K562 (cell line): ENCODE results near the gene ZCCHC17. TPM values are rescaled to one million over a fixed set of nuclear protein-coding genes. Genes with fewer than 3 reads are reported as not detected.
A peak's percentile ranks its signal among the peaks of the same experiment; 100 is the strongest.

Source experiments
- ARID2 ChIP-seq: fragments of 450-650 bp; IDR thresholded peaks from 2 replicates; pipeline ENCODE4 v1.6.1; 2017; ENCODE audit warnings: antibody characterized with exemption, mild to moderate bottlenecking
- ATF7 ChIP-seq: fragments of 450-650 bp; IDR thresholded peaks from 2 replicates; pipeline ENCODE4 v1.7.1; 2014; ENCODE audit warnings: mild to moderate bottlenecking, moderate library complexity
- CTCF ChIP-seq, 3 experiments: IDR thresholded peaks in 2 of 3; conservative IDR thresholded peaks in 1 of 3; 2 replicates each; pipeline ENCODE4 v1.5.1; 2011 to 2012; ENCODE audit warnings: low read length in 3 of 3, mild to moderate bottlenecking in 3 of 3, control low read depth in 2 of 3, improper control_type of control experiment in 1 of 3, inconsistent platforms in 1 of 3, low read depth in 1 of 3, mixed read lengths in 1 of 3, moderate library complexity in 1 of 3; ENCODE audit not compliant: insufficient read depth in 2 of 3
- E2F4 ChIP-seq: sonication (generic); formaldehyde crosslinking; IDR thresholded peaks from 2 replicates; pipeline ENCODE4 v1.8.0; 2022; ENCODE audit warnings: mild to moderate bottlenecking, low read depth, missing genetic modification reagents
- ESRRA ChIP-seq: fragments of 450-650 bp; IDR thresholded peaks from 2 replicates; pipeline ENCODE4 v1.6.1; 2014; ENCODE audit warnings: low read depth, mild to moderate bottlenecking, moderate library complexity, borderline replicate concordance
- FOSL1 ChIP-seq: fragments of 200-800 bp; sonication (Bioruptor generic); conservative IDR thresholded peaks from 2 replicates; pipeline ENCODE4 v1.6.1; 2016; ENCODE audit warnings: missing genetic modification characterization, missing compliant biosample characterization
- GABPB2 ChIP-seq: fragments of 250-450 bp; sonication (Bioruptor Pico); conservative IDR thresholded peaks from 2 replicates; pipeline ENCODE4 v1.5.1; 2021; ENCODE audit warnings: mild to moderate bottlenecking
- MTA1 ChIP-seq: fragments of 450-650 bp; IDR thresholded peaks from 2 replicates; pipeline ENCODE4 v1.6.1; 2017; ENCODE audit warnings: borderline replicate concordance
- PRDM10 ChIP-seq: fragments of 450-650 bp; IDR thresholded peaks from 2 replicates; pipeline ENCODE4 v1.6.1; 2018; ENCODE audit not compliant: partially characterized antibody
- RBM39 ChIP-seq: fragments of 200-400 bp; formaldehyde crosslinking; optimal IDR thresholded peaks from 2 replicates; pipeline ENCODE3; 2018; ENCODE audit warnings: low read depth, low read length
- RREB1 ChIP-seq: fragments of 250-450 bp; sonication (Bioruptor Pico); IDR thresholded peaks from 2 replicates; pipeline ENCODE4 v1.4.0; 2020
- ZNF184 ChIP-seq: sonication (generic); formaldehyde crosslinking; IDR thresholded peaks from 2 replicates; pipeline ENCODE4 v1.5.0; 2020; ENCODE audit warnings: missing genetic modification reagents
- polyA plus RNA-seq, 8 experiments: library from polyadenylated mRNA; depleted of rRNA in 4 of 8; stranded (reverse) in 5 of 8; unstranded in 3 of 8; fragments of >200 nt; fragmentation: Nextera tagmentation in 2 of 8; fragmentation: Illumina TruSeq in 1 of 8; extraction: Ambion mirVana in 2 of 8; extraction: Trizol in 1 of 8; gene quantifications; 2 replicates each; pipeline versions ENCODE4 v1.2.1 to v1.2.3, GENCODE V29; 2011 to 2014; ENCODE audit warnings: inconsistent platforms in 1 of 8, missing spikeins in 1 of 8
- total RNA-seq, 7 experiments: library from RNA; depleted of rRNA in 6 of 7; stranded (reverse); fragments of >200 nt in 6 of 7; fragmentation: Illumina TruSeq in 2 of 7; extraction: Trizol in 2 of 7; gene quantifications; 2 replicates each; pipeline versions ENCODE4 v1.2.1 to v1.2.3, GENCODE V29; 2011 to 2021; ENCODE audit warnings: low replicate concordance in 1 of 7

The ZCCHC17 gene
- total and polyA plus RNA-seq, 9 of the 15 experiments (the other 6 are each of a cell fraction or from before 2014, with no cell fraction given), result 46.9 to 150 (median 74.7) TPM

GRCh38 chr1:31394584-31395193, 97.9 kb downstream of the ZCCHC17 start (continued):
- TF ChIP-seq CTCF (IDR thresholded peaks at IDR 0.05 in 2 of 3, conservative IDR thresholded peaks at IDR 0.05 in 1 of 3; ENCODE audit: insufficient read depth in 2 of 3, low read depth in 1 of 3, low read length in 3 of 3) (peak; percentile 86 to 92 (median 92)), E2F4 (CRISPR knock-in tag) (no peak), PRDM10 (peak; percentile 34), RBM39 (no peak), ESRRA (peak; percentile 16; the same call in 1 of the 2 replicates), RREB1 (CRISPR knock-in tag) (no peak), ZNF184 (CRISPR knock-in tag) (no peak), FOSL1 (tag) (peak; percentile 31; the same call in 1 of the 2 replicates), MTA1 (no peak), GABPB2 (CRISPR knock-in tag) (no peak), ATF7 (peak; percentile 56; the same call in 1 of the 2 replicates), ARID2 (peak; percentile 70; the same call in 1 of the 2 replicates)
